ENCODE measurements around the gene LDLRAD4. TPM values are rescaled to one million over a fixed set of nuclear protein-coding genes. Genes with fewer than 3 reads are reported as not detected.
A peak's percentile ranks its signal among the peaks of the same experiment; 100 is the strongest.

Gene LDLRAD4
- total and polyA plus RNA-seq, 2 donors, result 46.9 to 80.0 TPM

GRCh38 chr18:13262839-13263691 lies 44.5 kb downstream of the LDLRAD4 start:
- 98% methylated on average over 50 of the region's 50 CpGs for WGBS
- H3K27me3 ChIP-seq (ENCODE audit: control insufficient read depth in 2 of 2, insufficient read depth in 1 of 2, low read length in 1 of 2), result no peaks in the 10 kb centered on the region
- H3K4me1 ChIP-seq (ENCODE audit: control insufficient read depth in 2 of 2, insufficient read depth in 2 of 2, low read length in 2 of 2), result peaks cover 48 to 65% of the 10 kb centered on the region in 2 donors
- H3K36me3 ChIP-seq (ENCODE audit: control insufficient read depth in 2 of 2, insufficient read depth in 2 of 2, low read length in 1 of 2), result peaks cover 7 to 12% of the 10 kb centered on the region in 2 donors
- no peak for DNase-seq (ENCODE audit: low read depth in 6 of 9, low spot score in 9 of 9)
- H3K4me3 ChIP-seq (ENCODE audit: low read length in 2 of 2), result no peak overlapping the region
- H3K27ac ChIP-seq (ENCODE audit: low read depth in 1 of 2, low read length in 1 of 2), result no peak overlapping the region
- peaks cover 0 to 5% of the 10 kb centered on the region in 2 donors for H3K9me3 ChIP-seq (ENCODE audit: control insufficient read depth in 2 of 2, insufficient read depth in 1 of 2, low read length in 1 of 2)

DNA sequence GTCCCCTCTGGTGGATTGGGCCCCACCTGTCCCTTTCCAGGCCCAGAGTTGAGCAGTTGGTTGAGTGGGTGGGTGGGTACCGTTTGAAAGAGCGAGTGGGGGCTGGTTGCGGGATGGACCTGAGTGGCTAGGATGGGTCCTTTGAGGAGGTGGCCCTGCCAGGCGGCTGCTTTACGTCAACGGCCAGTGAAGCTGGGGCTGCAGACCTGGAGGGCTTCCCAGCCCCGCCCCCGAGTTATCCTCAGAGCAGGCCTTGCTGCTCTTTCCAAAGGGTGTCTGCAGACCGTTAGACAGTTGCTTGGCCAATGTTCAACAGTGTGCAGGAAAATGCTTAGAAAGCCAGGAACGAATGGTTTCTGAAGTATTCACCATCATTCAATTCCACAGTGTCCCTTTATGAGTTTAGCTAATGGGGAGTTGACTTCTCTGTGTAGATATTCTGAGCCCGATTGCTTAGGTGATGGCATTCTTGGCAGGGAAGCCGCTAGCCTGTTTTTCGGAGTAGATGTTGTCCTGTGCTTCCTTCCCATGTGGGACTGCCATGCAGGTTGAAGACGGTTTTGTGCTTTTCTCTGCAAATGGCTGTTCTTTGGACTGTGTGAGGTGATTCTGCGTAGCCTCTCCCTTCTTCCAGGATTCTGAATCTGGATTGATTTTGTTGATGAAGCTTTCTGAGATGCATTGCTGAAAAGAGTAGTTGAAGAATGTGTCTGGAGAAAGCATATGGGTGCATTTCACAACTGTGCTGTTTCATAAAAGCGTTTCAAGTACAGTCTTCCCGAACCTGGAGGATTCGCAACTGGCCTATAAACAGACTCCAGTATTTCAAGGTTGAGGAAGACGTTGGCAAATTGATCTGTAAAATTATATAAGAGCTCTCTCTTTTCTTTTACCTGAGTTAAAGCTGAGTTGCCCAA lies 45.8 kb downstream of the LDLRAD4 start:
- Histone ChIP-seq H3K9me3 (ENCODE audit: control insufficient read depth in 2 of 2, insufficient read depth in 1 of 2, low read length in 1 of 2) (peaks cover 0 to 5% of the 10 kb centered on the region in 2 donors), H3K36me3 (ENCODE audit: control insufficient read depth in 2 of 2, insufficient read depth in 2 of 2, low read length in 1 of 2) (peaks cover 7 to 13% of the 10 kb centered on the region in 2 donors), H3K4me1 (ENCODE audit: control insufficient read depth in 2 of 2, insufficient read depth in 2 of 2, low read length in 2 of 2) (peaks cover 47 to 64% of the 10 kb centered on the region in 2 donors), H3K27ac (ENCODE audit: low read depth in 1 of 2, low read length in 1 of 2) (no peak overlapping the region), H3K27me3 (ENCODE audit: control insufficient read depth in 2 of 2, insufficient read depth in 1 of 2, low read length in 1 of 2) (no peaks in the 10 kb centered on the region), H3K4me3 (ENCODE audit: low read length in 2 of 2) (no peak overlapping the region)
- no peak for DNase-seq (ENCODE audit: low read depth in 6 of 9, low spot score in 9 of 9)
- 96% methylated on average over 19 of the region's 19 CpGs for WGBS

GRCh38 chr18:13265008-13265910 lies 46.7 kb downstream of the LDLRAD4 start:
- no peaks in the 10 kb centered on the region for H3K27me3 ChIP-seq (ENCODE audit: control insufficient read depth in 2 of 2, insufficient read depth in 1 of 2, low read length in 1 of 2)
- WGBS, result 89% methylated on average over 17 of the region's 17 CpGs
- H3K4me1 ChIP-seq (ENCODE audit: control insufficient read depth in 2 of 2, insufficient read depth in 2 of 2, low read length in 2 of 2), result peaks cover 48 to 66% of the 10 kb centered on the region in 2 donors
- H3K27ac ChIP-seq (ENCODE audit: low read depth in 1 of 2, low read length in 1 of 2), result no peak overlapping the region
- no peak for DNase-seq (ENCODE audit: low read depth in 6 of 9, low spot score in 9 of 9)
- H3K36me3 ChIP-seq (ENCODE audit: control insufficient read depth in 2 of 2, insufficient read depth in 2 of 2, low read length in 1 of 2), result peaks cover 9 to 18% of the 10 kb centered on the region in 2 donors
- H3K4me3 ChIP-seq (ENCODE audit: low read length in 2 of 2), result no peak overlapping the region
- peaks cover 0 to 5% of the 10 kb centered on the region in 2 donors for H3K9me3 ChIP-seq (ENCODE audit: control insufficient read depth in 2 of 2, insufficient read depth in 1 of 2, low read length in 1 of 2)

- DNase-seq (ENCODE audit: low read depth in 6 of 9, low spot score in 9 of 9), result no peak
- Histone ChIP-seq H3K9me3 (ENCODE audit: control insufficient read depth in 2 of 2, insufficient read depth in 1 of 2, low read length in 1 of 2) (peaks cover 0 to 5% of the 10 kb centered on the region in 2 donors), H3K36me3 (ENCODE audit: control insufficient read depth in 2 of 2, insufficient read depth in 2 of 2, low read length in 1 of 2) (peaks cover 9 to 18% of the 10 kb centered on the region in 2 donors), H3K4me1 (ENCODE audit: control insufficient read depth in 2 of 2, insufficient read depth in 2 of 2, low read length in 2 of 2) (peaks cover 43 to 64% of the 10 kb centered on the region in 2 donors), H3K27me3 (ENCODE audit: control insufficient read depth in 2 of 2, insufficient read depth in 1 of 2, low read length in 1 of 2) (no peaks in the 10 kb centered on the region), H3K27ac (ENCODE audit: low read depth in 1 of 2, low read length in 1 of 2) (peak overlapping the region in 1 of 2 donors; percentile 73), H3K4me3 (ENCODE audit: low read length in 2 of 2) (no peak overlapping the region)
- 93% methylated on average over 9 of the region's 9 CpGs for WGBS
Measured at GRCh38 chr18:13265911-13266217, 47.3 kb downstream of the LDLRAD4 start.

- Histone ChIP-seq H3K9me3 (ENCODE audit: control insufficient read depth in 2 of 2, insufficient read depth in 1 of 2, low read length in 1 of 2) (peaks cover 0 to 5% of the 10 kb centered on the region in 2 donors), H3K4me1 (ENCODE audit: control insufficient read depth in 2 of 2, insufficient read depth in 2 of 2, low read length in 2 of 2) (peaks cover 38 to 59% of the 10 kb centered on the region in 2 donors), H3K36me3 (ENCODE audit: control insufficient read depth in 2 of 2, insufficient read depth in 2 of 2, low read length in 1 of 2) (peaks cover 13 to 18% of the 10 kb centered on the region in 2 donors), H3K27ac (ENCODE audit: low read depth in 1 of 2, low read length in 1 of 2) (peak overlapping the region; percentile 60 to 87), H3K4me3 (ENCODE audit: low read length in 2 of 2) (no peak overlapping the region), H3K27me3 (ENCODE audit: control insufficient read depth in 2 of 2, insufficient read depth in 1 of 2, low read length in 1 of 2) (no peaks in the 10 kb centered on the region)
- DNase-seq (ENCODE audit: low read depth in 6 of 9, low spot score in 9 of 9), result peak in 1 of 9 donors; percentile 60
- 80% methylated on average over 23 of the region's 23 CpGs for WGBS
Measured at GRCh38 chr18:13266218-13267100, 47.9 kb downstream of the LDLRAD4 start.

GRCh38 chr18:13267431-13267873 lies 48.9 kb downstream of the LDLRAD4 start:
- WGBS, result 91% methylated on average over 7 of the region's 7 CpGs
- H3K4me3 ChIP-seq (ENCODE audit: low read length in 2 of 2), result no peak overlapping the region
- DNase-seq (ENCODE audit: low read depth in 6 of 9, low spot score in 9 of 9), result no peak
- H3K4me1 ChIP-seq (ENCODE audit: control insufficient read depth in 2 of 2, insufficient read depth in 2 of 2, low read length in 2 of 2), result peaks cover 42 to 57% of the 10 kb centered on the region in 2 donors
- H3K27me3 ChIP-seq (ENCODE audit: control insufficient read depth in 2 of 2, insufficient read depth in 1 of 2, low read length in 1 of 2), result no peaks in the 10 kb centered on the region
- peaks cover 18 to 21% of the 10 kb centered on the region in 2 donors for H3K36me3 ChIP-seq (ENCODE audit: control insufficient read depth in 2 of 2, insufficient read depth in 2 of 2, low read length in 1 of 2)
- no peaks in the 10 kb centered on the region for H3K9me3 ChIP-seq (ENCODE audit: control insufficient read depth in 2 of 2, insufficient read depth in 1 of 2, low read length in 1 of 2)
- H3K27ac ChIP-seq (ENCODE audit: low read depth in 1 of 2, low read length in 1 of 2), result peak overlapping the region in 1 of 2 donors; percentile 9

GRCh38 chr18:13268158-13269012 lies 49.8 kb downstream of the LDLRAD4 start:
- Histone ChIP-seq H3K4me3 (ENCODE audit: low read length in 2 of 2) (no peak overlapping the region), H3K4me1 (ENCODE audit: control insufficient read depth in 2 of 2, insufficient read depth in 2 of 2, low read length in 2 of 2) (peaks cover 47 to 66% of the 10 kb centered on the region in 2 donors), H3K9me3 (ENCODE audit: control insufficient read depth in 2 of 2, insufficient read depth in 1 of 2, low read length in 1 of 2) (no peaks in the 10 kb centered on the region), H3K27ac (ENCODE audit: low read depth in 1 of 2, low read length in 1 of 2) (peak overlapping the region in 1 of 2 donors; percentile 23), H3K27me3 (ENCODE audit: control insufficient read depth in 2 of 2, insufficient read depth in 1 of 2, low read length in 1 of 2) (no peaks in the 10 kb centered on the region), H3K36me3 (ENCODE audit: control insufficient read depth in 2 of 2, insufficient read depth in 2 of 2, low read length in 1 of 2) (peaks cover 18 to 21% of the 10 kb centered on the region in 2 donors)
- 88% methylated on average over 9 of the region's 9 CpGs for WGBS
- DNase-seq (ENCODE audit: low read depth in 6 of 9, low spot score in 9 of 9), result no peak
